Epithelial cell of esophagus (primary cell): ENCODE measurements around the gene PPM1M.

Experiments used
- DNase-seq: peaks from one replicate; pipeline ENCODE4 v3.0.0; 2010; ENCODE audit warnings: low read depth
- H3K4me3 ChIP-seq: 2 replicates; pipeline ENCODE4 v1.5.1; 2011; ENCODE audit warnings: mild to moderate bottlenecking, low read length, control low read depth
- CTCF ChIP-seq: IDR thresholded peaks from 2 replicates; pipeline ENCODE4 v1.5.1; 2011; ENCODE audit warnings: low read depth, mild to moderate bottlenecking, low read length, control low read depth, inconsistent platforms; ENCODE audit not compliant: insufficient read depth; ENCODE audit errors: missing control alignments

The PPM1M gene

GRCh38 chr3:52245322-52246263, at the start of gene PPM1M:
TSS of gene PPM1M (plus strand) at chr3:52245759. CDS start at chr3:52245825, 66 bp downstream.
- TF ChIP-seq CTCF, result no peak
- peak within 1 kb of the TSS; percentile 34 for H3K4me3 ChIP-seq
- DNase-seq, result peak; percentile 55

GRCh38 chr3:52195823-52196331, 49.7 kb upstream of the PPM1M start:
- no peak overlapping the region for H3K4me3 ChIP-seq
- peak; percentile 69 for DNase-seq
- no peak for TF ChIP-seq CTCF

- H3K4me3 ChIP-seq, result no peak overlapping the region
- DNase-seq, result no peak
- no peak for TF ChIP-seq CTCF
These were observed 48.6 kb upstream of the PPM1M start for GRCh38 chr3:52196977-52197376.

GRCh38 chr3:52197499-52197841, 48.1 kb upstream of the PPM1M start:
- no peak for DNase-seq
- TF ChIP-seq CTCF, result no peak

GRCh38 chr3:52197842-52198625, 47.5 kb upstream of the PPM1M start, which contains the start of gene ALAS1:
TSS of gene ALAS1 (plus strand) at chr3:52198160. CDS start at chr3:52199242, 1,082 bp downstream.
- no peak for TF ChIP-seq CTCF
- DNase-seq, result peak; percentile 76
- peak within 1 kb of the TSS; percentile 80 for H3K4me3 ChIP-seq

More at GRCh38 chr3:52197499-52197841, 48.1 kb upstream of the PPM1M start:
- H3K4me3 ChIP-seq, result peak overlapping the region; percentile 80

GRCh38 chr3:52198643-52199608, 46.6 kb upstream of the PPM1M start:
- no peak for DNase-seq
- H3K4me3 ChIP-seq, result peak overlapping the region; percentile 80
- no peak for TF ChIP-seq CTCF
